C4-2B (cell line): ENCODE measurements around the gene TMEM117.

Source experiments
- CTCF ChIP-seq: fragments of 450-650 bp; conservative IDR thresholded peaks from 2 replicates; pipeline ENCODE4 v1.5.1; 2017; ENCODE audit warnings: mild to moderate bottlenecking
- ZFX ChIP-seq: fragments of 450-650 bp; IDR thresholded peaks from 2 replicates; pipeline ENCODE4 v1.6.1; 2017

DNA sequence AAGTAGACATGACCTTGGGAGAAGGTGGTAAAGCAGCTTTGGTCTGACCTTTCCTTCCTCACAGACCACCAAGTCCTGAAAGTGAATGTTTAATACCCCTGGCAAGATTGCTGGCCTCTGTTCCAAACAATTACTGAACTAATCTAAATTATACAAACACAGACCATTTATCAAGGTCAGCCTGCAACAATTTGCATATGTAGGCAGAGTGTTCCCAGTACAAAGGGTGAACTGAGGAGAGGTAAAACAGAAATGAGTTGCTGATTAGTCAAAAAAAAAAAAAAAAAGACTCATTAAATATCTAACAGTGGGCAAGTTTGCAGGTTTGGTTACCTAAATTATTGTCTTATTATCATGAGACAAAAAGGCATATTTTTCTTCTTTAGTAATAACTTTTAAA, 506.5 kb downstream of the TMEM117 start:
- TF ChIP-seq CTCF, result no peak
- no peak for TF ChIP-seq ZFX
